Uterus (tissue), 4 donors: Measurements from ENCODE around the gene ZFP42. TPM values are rescaled to one million over a fixed set of nuclear protein-coding genes. Genes with fewer than 3 reads are reported as not detected.

Source experiments
- DNase-seq, 2 donors: peaks; one replicate each; pipeline ENCODE4 v3.0.0-alpha.2; 2019 to 2020
- H3K27ac ChIP-seq, 2 donors: fragments of 200-600 bp; sonication (generic); 1 replicate in 1 of 2; 2 replicates in 1 of 2; pipeline ENCODE4 v1.5.1; 2016 to 2018
- H3K27me3 ChIP-seq, 2 donors: fragments of 200-600 bp; sonication (generic); one replicate each; pipeline ENCODE4 v1.5.1; 2018 to 2019; ENCODE audit warnings: control low read depth in 1 of 2
- H3K36me3 ChIP-seq, 2 donors: fragments of 200-600 bp; sonication (generic); one replicate each; pipeline ENCODE4 v1.5.1; 2019; ENCODE audit warnings: control low read depth in 1 of 2
- H3K4me1 ChIP-seq, 2 donors: fragments of 200-600 bp; sonication (generic); one replicate each; pipeline ENCODE4 v1.5.1; 2018 to 2019; ENCODE audit warnings: control low read depth in 1 of 2
- H3K4me3 ChIP-seq, 2 donors: fragments of 200-600 bp; sonication (generic); 1 replicate in 1 of 2; 2 replicates in 1 of 2; pipeline ENCODE4 v1.5.1; 2018 to 2019; ENCODE audit warnings: mild to moderate bottlenecking in 1 of 2
- H3K9me3 ChIP-seq, 2 donors: fragments of 200-600 bp; sonication (generic); one replicate each; pipeline ENCODE4 v1.5.1; 2019; ENCODE audit warnings: control low read depth in 1 of 2
- POLR2A ChIP-seq, 2 donors: fragments of 450-650 bp; IDR thresholded peaks; one replicate each; pipeline ENCODE4 v1.6.1; 2016; ENCODE audit warnings: antibody characterized with exemption in 2 of 2, mild to moderate bottlenecking in 1 of 2, moderate library complexity in 1 of 2
- intact Hi-C: fragments of 100-400 bp; cut with DNase I; formaldehyde crosslinking; loops from one replicate; pipeline ENCODE4 v1.15.1; 2023; ENCODE audit warnings: low total_unique reads
- total RNA-seq, 4 donors: library from RNA; depleted of rRNA in 3 of 4; stranded (reverse); fragments of >200 nt in 3 of 4; gene quantifications; one replicate each; pipeline versions ENCODE4 v1.1.0 to v1.2.4, GENCODE V29; 2014 to 2023
- TF ChIP-seq, protein P1 (sequence below), 4 experiments: fragments of 200-600 bp in 2 of 4; fragments of 450-650 bp in 2 of 4; sonication (generic) in 2 of 4; IDR thresholded peaks; one replicate each; pipeline ENCODE4 v1.5.1; 2016 to 2019; ENCODE audit warnings: antibody characterized with exemption in 4 of 4, mild to moderate bottlenecking in 2 of 4, moderate library complexity in 1 of 4
- donor health status: DM: yes; HTN: yes; CAD: no.

The ZFP42 gene
- total RNA-seq, 4 donors from 2014 or later: 0.90 TPM; not detected in 3

DNA sequence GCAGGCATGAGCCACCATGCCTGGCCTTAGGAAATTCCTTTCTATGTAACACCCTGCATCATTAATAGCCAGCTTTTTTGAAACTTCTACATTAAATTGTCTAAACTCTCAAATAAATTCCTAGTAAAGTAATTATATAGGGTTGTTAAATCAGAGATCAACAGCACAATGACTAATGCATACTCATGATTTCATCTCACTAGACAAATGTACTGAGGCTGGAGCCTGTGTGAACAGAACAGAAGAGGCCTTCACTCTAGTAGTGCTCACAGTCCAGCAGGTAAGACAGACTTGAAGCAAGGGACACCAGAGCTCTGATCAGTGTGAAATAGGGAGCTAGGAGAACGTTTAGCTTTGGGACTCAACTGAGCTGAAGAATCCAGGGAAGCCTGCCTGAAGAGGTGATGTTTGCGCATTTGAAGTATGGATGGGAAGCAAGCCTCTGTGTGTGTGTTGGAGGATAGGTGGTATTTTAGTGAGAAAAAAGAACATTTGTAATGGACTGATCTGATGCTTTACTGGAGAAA, 3.9 kb downstream of the ZFP42 start:
- TF ChIP-seq, protein P1, sequence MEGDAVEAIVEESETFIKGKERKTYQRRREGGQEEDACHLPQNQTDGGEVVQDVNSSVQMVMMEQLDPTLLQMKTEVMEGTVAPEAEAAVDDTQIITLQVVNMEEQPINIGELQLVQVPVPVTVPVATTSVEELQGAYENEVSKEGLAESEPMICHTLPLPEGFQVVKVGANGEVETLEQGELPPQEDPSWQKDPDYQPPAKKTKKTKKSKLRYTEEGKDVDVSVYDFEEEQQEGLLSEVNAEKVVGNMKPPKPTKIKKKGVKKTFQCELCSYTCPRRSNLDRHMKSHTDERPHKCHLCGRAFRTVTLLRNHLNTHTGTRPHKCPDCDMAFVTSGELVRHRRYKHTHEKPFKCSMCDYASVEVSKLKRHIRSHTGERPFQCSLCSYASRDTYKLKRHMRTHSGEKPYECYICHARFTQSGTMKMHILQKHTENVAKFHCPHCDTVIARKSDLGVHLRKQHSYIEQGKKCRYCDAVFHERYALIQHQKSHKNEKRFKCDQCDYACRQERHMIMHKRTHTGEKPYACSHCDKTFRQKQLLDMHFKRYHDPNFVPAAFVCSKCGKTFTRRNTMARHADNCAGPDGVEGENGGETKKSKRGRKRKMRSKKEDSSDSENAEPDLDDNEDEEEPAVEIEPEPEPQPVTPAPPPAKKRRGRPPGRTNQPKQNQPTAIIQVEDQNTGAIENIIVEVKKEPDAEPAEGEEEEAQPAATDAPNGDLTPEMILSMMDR (IDR thresholded peaks at IDR 0.05): no peak
- no peak for TF ChIP-seq POLR2A (IDR thresholded peaks at IDR 0.05)
- no peaks in the 10 kb centered on the region for H3K4me1 ChIP-seq
- H3K36me3 ChIP-seq: no peaks in the 10 kb centered on the region
- no peak overlapping the region for H3K4me3 ChIP-seq
- DNase-seq: no peak
- intact Hi-C loops: no loop called here
- peaks cover 0 to 3% of the 10 kb centered on the region in 2 donors for H3K27me3 ChIP-seq
- no peak overlapping the region for H3K27ac ChIP-seq
- no peaks in the 10 kb centered on the region for H3K9me3 ChIP-seq

DNA sequence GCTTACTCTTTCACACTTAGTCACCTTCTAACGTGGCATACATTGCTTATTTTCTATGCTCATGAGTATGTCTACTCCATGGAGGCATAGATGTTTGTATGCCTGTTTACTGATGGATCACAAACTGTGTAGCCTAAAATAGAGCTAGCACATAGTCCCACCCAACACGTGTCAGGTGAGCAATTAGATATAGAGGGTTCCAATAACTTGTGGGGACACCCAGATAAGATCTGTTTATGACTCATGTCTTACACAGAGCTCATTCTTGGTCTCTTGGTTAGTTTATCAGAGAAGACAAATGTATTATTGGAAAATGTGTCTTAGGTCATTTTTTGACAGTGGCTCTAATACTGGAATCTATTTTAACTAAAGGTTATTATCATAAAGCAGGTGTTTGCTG, 6.8 kb downstream of the ZFP42 start:
- H3K36me3 ChIP-seq: no peaks in the 10 kb centered on the region
- no peak overlapping the region for H3K4me3 ChIP-seq
- TF ChIP-seq, protein P1 (IDR thresholded peaks at IDR 0.05): no peak
- no peak for TF ChIP-seq POLR2A (IDR thresholded peaks at IDR 0.05)
- no peak overlapping the region for H3K27ac ChIP-seq
- intact Hi-C loops: no loop called here
- H3K27me3 ChIP-seq: peaks cover 0 to 3% of the 10 kb centered on the region in 2 donors
- no peak for DNase-seq
- H3K9me3 ChIP-seq: no peaks in the 10 kb centered on the region
- H3K4me1 ChIP-seq: no peaks in the 10 kb centered on the region

DNA sequence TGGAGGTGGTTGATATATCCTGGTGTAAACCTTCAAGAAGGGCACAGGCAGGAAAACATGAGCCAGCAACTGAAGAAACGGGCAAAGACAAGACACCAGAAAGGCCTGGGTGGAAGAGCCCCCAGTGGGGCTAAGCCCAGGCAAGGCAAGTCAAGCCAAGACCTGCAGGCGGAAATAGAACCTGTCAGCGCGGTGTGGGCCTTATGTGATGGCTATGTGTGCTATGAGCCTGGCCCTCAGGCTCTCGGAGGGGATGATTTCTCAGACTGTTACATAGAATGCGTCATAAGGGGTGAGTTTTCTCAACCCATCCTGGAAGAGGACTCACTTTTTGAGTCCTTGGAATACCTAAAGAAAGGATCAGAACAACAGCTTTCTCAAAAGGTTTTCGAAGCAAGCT, 7.2 kb downstream of the ZFP42 start:
- Histone ChIP-seq H3K27ac (no peak overlapping the region), H3K27me3 (no peaks in the 10 kb centered on the region), H3K4me3 (no peak overlapping the region), H3K36me3 (no peaks in the 10 kb centered on the region), H3K9me3 (no peaks in the 10 kb centered on the region), H3K4me1 (no peaks in the 10 kb centered on the region)
- intact Hi-C loops: no loop called here
- no peak for TF ChIP-seq POLR2A (IDR thresholded peaks at IDR 0.05)
- TF ChIP-seq, protein P1 (IDR thresholded peaks at IDR 0.05): no peak
- DNase-seq: no peak

DNA sequence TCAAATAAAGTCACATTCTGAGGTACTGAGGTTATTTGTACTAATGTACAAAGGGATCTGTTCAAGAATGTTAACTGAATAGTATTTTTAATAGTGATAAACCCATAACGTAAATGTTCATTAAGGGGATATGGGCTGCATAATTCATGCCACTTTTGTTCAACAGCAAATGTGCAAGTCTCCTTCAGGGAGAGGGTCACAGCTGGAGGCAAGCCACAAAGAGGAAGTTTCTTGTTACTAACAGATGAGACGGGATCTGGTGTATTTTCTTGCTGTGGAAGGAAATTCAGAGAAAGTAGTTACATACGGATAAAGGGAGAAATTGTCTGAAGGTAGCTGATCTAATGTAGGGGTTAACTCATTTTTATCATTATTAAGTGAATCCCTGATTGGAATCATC, 10.0 kb downstream of the ZFP42 start:
- no peak for DNase-seq
- intact Hi-C loops: no loop called here
- Histone ChIP-seq H3K9me3 (no peaks in the 10 kb centered on the region), H3K36me3 (no peaks in the 10 kb centered on the region), H3K4me1 (no peaks in the 10 kb centered on the region), H3K4me3 (no peak overlapping the region), H3K27ac (no peak overlapping the region), H3K27me3 (no peaks in the 10 kb centered on the region)
- TF ChIP-seq, protein P1 (IDR thresholded peaks at IDR 0.05): no peak
- TF ChIP-seq POLR2A (IDR thresholded peaks at IDR 0.05): no peak

DNA sequence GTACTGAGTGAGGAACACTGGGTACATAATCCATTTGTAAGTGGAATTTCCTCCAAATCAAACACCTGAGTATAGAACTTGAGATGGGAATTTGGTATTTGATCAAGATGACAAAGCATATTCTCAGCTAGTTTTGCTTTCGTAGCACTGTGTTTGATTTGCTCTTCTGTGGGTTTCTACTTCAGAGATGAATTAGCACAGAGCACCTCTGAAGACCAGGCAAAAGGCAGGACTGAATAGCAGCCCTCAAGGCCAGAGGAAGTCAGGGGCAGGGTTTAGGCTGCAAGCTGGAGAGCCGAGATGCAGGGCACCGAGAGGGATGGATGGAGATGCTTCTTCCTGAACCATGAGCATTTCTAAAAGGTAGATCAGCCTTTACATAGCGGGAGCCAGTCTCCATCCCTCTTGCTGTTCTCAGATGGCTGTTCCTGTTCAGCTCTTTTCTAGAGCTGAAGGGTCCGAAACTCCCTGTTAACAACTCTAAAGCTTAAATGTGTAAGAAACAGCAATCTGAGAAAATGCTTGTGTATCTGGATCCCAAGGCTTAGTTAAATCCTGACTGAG, 10.8 kb downstream of the ZFP42 start:
- DNase-seq: no peak
- no peaks in the 10 kb centered on the region for H3K4me1 ChIP-seq
- TF ChIP-seq POLR2A (IDR thresholded peaks at IDR 0.05): no peak
- TF ChIP-seq, protein P1 (IDR thresholded peaks at IDR 0.05): no peak
- H3K27ac ChIP-seq: no peak overlapping the region
- intact Hi-C loops: no loop called here
- no peak overlapping the region for H3K4me3 ChIP-seq
- no peaks in the 10 kb centered on the region for H3K27me3 ChIP-seq
- H3K9me3 ChIP-seq: no peaks in the 10 kb centered on the region
- no peaks in the 10 kb centered on the region for H3K36me3 ChIP-seq
